CD4-positive, alpha-beta T cell treated with Interleukin-2 at 100 ng/mL for 4 hours (primary cell): ENCODE data around the gene NOC4L.
"Not testable (repeated sequence)": the region's sequence is repeated elsewhere in the genome, so short reads cannot be mapped to it uniquely, and the experiment has no call there.

Experiments
- DNase-seq: peaks from one replicate; pipeline ENCODE4 v3.0.0-alpha.2; 2020; ENCODE audit warnings: low spot score

Gene NOC4L

GRCh38 chr12:132123970-132124765 lies 20.1 kb upstream of the NOC4L start:
- DNase-seq = no peak

GRCh38 chr12:132124766-132125425 lies 19.4 kb upstream of the NOC4L start:
- no peak for DNase-seq

- no peak for DNase-seq
Observed at GRCh38 chr12:132125736-132126135, 18.5 kb upstream of the NOC4L start.

GRCh38 chr12:132127041-132127440 lies 17.2 kb upstream of the NOC4L start:
- DNase-seq = no peak

- no peak for DNase-seq
Observed at GRCh38 chr12:132129007-132129406, 15.2 kb upstream of the NOC4L start.

- no peak for DNase-seq
Observed at GRCh38 chr12:132130690-132131089, 13.6 kb upstream of the NOC4L start.

- DNase-seq = no peak
Observed at GRCh38 chr12:132131229-132131628, 13.0 kb upstream of the NOC4L start.

GRCh38 chr12:132131952-132132351 lies 12.3 kb upstream of the NOC4L start:
- no peak for DNase-seq

GRCh38 chr12:132132609-132133430 lies 11.4 kb upstream of the NOC4L start:
- no peak for DNase-seq

- no peak for DNase-seq
Observed at GRCh38 chr12:132133952-132134652, 10.2 kb upstream of the NOC4L start.

GRCh38 chr12:132134653-132135183 lies 9.5 kb upstream of the NOC4L start:
- DNase-seq = not testable (repeated sequence)

GRCh38 chr12:132136226-132136625 lies 8.0 kb upstream of the NOC4L start:
- not testable (repeated sequence) for DNase-seq

GRCh38 chr12:132137483-132138125 lies 6.7 kb upstream of the NOC4L start:
- no peak for DNase-seq

GRCh38 chr12:132138941-132139871 lies 5.1 kb upstream of the NOC4L start:
- DNase-seq = no peak

- DNase-seq = no peak
Observed at GRCh38 chr12:132139912-132140311, 4.3 kb upstream of the NOC4L start.

- DNase-seq = no peak
Observed at GRCh38 chr12:132140501-132140900, 3.8 kb upstream of the NOC4L start.

GRCh38 chr12:132140918-132141841 lies 3.1 kb upstream of the NOC4L start:
- DNase-seq = no peak

- DNase-seq = no peak
Observed at GRCh38 chr12:132141976-132142678, 2.1 kb upstream of the NOC4L start.
